Erythroblast (primary cell): ENCODE measurements around the gene SERPINA5.

Experiments
- GATA1 ChIP-seq: IDR thresholded peaks from 2 replicates; pipeline ENCODE4 v1.6.1; 2011; ENCODE audit warnings: low read depth, mild to moderate bottlenecking, control low read depth, low read length, moderate library complexity
- POLR2A ChIP-seq: IDR thresholded peaks from 2 replicates; pipeline ENCODE4 v1.6.1; 2011; ENCODE audit warnings: mild to moderate bottlenecking, low read length

DNA sequence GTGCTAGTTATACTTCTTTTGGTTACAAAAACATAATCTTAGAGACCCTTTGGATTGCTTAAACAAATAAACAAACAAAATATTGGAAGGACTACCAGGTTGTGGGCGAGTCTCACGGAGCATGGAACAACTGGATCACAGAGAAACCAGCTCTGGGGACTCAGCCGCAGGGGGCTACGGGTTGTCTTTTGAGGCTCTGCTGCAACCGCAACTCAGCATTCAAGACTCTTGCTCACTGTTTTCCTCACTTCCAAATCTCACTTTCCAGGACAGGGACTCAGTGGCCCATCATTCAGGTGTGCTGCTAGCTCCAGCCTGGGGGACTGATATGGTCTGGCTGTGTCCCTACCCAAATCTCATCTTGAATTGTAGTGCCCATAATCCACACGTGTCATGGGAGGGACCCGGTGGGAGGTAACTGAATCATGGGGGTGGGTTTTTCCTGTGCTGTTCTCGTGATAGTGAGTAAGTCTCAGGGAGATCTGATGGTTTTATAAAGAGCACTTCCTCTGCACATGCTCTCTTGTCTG is 34.0 kb upstream of the SERPINA5 start:
- TF ChIP-seq POLR2A: no peak
- TF ChIP-seq GATA1: no peak
